Activated T-helper 1 cell treated with Interleukin-2 at 50 U/mL for 16 hours (primary cell): Measurements from ENCODE around the gene NET1.
"Not testable (repeated sequence)": the region's sequence is repeated elsewhere in the genome, so short reads cannot be mapped to it uniquely, and the experiment has no call there.

Source experiments
- DNase-seq: peaks from one replicate; pipeline ENCODE4 v3.0.0-alpha.2; 2020; ENCODE audit warnings: low read depth

The NET1 gene

DNA sequence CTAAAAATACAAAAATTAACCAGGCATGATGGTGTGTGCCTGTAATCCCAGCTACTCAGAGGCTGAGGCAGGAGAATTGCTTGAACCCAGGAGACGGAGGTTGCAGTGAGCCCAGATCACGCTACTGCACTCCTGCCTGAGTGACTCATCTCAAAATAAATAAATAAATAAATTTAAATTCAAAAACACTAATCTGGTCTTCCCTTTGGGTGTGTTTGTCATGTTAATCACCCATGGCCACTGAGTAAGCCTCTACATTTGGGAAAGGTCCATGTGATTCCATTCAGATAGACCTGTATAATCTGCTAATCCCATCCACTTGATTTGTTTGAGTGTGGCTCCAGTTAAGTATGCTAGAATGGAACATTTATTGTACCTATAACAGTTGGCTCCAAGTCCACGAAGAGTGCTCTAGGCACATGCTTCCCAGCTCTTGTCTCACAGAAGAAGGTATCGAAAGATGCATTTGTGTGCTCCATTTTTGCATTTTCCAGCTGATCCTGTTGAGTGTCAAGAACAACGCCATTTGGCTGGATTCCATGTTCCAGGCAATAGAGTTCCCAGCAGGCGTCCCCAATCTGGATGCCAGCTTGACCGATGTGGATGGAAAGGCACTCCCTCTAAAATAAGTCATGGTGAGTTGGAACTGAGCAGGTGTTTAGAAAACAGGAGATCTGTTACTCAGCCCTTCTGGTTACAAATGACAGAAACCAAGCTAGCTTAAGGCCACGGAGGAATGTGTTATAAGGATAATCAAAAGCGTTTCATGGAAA is 11.7 kb upstream of the NET1 start:
- DNase-seq, result no peak

DNA sequence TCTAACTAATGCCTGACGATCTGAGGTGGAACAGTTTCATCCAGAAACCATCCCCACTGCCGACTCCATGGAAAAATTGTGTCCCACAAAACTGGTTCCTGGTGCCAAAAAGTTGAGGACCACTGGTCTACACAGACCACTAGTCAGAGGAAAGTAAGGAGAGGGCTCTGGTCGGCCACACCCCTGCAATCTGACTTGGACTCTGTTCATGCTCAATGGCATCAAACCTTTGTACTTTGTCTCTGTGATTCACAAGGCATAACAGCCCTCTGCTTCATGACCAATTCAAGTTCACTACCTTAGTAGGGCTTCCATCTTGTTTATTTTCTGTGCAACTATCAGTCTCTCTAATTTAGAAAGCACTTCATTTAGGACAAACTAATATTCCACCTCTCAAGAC is 9.6 kb upstream of the NET1 start:
- DNase-seq, result no peak

DNA sequence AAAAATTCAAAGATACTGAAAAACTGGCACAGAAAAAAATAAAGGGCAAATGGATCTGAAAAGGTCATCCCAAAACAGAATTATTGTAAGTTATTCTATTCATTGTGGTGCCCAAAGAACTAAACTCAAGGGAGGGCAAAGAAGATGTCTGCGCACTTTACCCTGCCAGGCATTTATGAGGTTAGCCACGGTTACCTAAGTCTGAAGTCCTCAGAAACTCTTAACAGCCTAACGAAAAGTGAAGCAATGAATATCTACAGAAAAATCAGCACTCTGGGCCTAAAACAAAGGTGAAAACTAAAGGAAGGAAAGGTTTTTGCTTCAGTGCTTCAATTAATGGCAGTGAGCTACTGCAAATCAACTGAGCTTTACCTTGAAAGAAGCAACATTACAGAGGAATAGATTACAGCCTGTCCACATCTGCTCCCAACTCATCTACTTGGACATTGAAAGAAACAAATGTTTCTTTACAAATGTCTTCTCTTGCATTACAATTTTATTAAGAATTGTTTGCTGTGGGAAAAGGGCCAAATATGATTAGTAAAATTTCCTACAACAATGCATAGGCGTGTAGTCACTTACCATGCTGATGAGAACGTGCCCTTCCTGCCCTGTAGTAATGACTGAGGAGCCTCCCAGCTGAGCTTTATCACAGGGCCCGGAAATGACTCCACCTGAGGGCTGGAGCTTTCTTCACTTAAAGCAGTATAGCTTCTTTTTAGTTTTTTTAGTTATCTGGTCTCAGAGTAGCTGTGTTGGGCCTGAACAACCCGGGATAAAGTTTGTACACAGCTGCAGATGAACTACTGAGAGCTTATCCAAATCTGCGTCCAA is 7.9 kb upstream of the NET1 start, which contains the start of gene TUBAL3:
TSS of gene TUBAL3 (minus strand) at position 621 of the 834 bp plus-strand sequence. CDS start at position 585, 36 bp downstream.
- DNase-seq, result no peak

DNA sequence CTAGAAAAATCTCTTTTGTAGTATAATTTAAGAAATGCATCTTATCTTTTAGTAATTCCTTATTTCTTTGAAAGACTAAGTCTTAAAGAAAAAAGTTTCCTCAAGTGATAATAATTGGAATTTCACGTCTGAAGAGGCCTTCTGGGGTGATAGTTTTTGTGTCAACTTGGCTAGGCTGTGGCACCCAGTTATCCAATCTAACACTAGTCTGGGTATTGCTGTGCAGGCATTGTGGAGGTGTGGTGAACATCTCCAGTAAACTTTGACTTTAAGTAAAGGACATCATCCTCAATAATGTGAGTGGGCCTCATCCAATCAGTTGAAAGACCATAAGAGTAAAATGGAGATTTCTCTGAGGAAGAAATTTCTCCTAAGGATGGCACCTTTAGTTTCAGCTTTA is 5.4 kb upstream of the NET1 start:
- DNase-seq, result no peak

DNA sequence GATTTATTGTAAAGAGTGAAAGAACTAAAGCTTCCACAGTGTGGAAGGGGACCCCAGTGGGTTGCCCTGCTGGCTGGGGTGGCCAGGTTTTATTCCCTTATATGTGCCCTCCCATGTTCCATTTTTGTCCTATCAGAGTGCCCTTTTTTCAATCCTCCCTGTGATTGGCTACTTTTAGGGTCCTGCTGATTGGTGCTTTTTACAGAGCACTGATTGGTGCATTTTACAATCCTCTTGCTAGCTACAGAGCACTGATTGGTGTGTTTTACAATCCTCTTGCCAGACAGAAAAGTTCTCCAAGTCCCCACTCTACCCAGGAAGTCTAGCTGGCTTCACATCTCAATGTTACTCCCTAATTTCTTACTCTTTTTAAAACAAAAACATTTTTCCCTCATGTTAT is 1.6 kb upstream of the NET1 start:
- DNase-seq, result not testable (repeated sequence)

DNA sequence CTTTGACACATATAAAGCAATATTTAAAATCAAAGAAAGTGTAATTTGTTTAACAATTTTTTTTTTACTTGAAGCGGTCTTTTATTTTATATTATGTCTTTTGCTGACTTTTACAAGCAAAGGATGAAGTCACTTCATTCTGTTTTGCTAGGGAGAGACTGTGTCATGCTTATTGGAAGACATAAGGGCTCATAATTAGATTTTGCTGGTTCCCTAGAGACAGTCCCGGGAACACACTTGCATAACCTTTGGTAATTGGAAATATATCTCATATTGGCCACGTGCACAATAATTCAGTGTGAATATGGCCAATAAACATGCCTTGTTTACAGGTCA is 448 bp upstream of the NET1 start:
- DNase-seq, result no peak

DNA sequence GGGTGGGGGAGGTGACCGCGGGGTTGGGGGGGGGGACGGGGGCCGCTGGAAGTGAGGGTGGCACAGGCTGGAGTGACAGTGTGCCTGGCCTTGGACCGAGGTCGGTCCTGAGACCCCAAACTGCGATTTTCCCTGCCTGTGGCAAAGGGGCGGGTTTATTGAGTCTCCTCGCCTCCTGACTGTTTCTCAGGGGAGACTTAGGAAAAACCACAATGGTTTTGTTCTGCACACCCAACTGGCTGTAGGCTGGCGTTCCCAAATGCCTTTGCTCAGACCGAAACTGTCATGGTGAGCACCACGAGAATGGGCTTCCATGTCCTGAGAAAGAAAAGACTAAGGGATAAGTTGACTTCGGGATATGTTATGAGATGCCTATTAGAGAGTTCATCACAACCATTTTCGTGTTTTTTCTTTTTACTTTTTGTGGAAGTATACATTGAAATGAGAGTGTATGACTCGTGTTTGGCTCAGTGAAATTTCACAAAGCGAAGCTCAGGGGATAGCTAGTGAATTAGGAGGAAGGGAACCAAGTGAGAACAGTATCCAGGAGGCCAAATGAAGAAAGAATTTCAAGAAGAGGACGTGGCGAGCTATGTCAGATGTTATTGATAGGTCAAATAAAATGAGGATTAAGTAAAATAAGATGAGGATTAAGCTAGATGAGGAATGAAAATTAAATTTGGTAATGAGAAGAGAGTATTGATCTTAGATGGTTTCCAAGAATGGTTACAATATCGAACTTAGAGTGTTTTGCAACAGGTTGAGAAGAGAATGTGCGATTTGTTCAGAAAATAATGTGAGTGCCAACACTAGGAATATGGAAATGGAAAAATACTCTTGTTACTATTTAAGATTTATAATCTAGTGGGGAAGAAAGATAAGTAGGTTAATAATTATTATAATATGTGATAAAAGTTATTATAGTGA is 918 bp downstream of the NET1 start:
- no peak for DNase-seq

DNA sequence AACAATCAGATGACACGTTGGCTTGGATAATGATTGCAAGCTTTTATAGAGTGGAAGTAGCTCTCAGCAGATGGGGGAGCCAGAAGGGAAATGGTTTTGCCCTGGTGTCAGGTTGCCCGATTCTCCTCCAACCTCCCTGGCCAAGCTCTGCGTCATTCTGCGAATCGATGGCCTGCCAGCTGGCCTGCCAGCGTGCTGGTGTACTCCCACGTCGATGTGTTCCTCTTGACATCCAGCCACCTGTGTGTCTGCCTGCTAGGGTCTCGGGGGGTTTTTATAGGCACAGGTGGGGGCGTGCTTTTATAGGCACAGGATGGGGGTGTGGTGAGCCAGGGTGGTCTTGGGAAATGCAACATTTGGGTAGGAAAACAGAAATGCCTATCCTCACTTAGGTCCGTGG is 4.6 kb downstream of the NET1 start:
- no peak for DNase-seq

DNA sequence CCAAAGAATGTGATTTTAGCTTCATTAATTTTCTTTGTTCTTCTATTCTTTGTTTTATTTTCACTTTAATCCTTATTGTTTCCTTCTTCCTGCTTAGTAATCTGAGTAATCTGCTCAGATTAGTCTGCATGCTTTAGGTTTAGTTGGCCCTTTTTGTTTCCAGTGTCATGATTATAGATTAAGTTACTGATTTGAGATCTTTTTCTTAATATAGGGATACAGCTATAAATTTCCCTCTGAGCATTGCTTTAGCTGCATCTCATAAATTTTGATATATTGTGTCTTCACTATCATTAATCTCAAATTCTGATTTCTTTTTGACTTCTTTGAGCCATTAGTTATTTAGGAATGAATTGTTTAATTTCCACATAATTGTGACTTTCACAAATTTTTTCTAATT is 6.2 kb downstream of the NET1 start:
- no peak for DNase-seq

DNA sequence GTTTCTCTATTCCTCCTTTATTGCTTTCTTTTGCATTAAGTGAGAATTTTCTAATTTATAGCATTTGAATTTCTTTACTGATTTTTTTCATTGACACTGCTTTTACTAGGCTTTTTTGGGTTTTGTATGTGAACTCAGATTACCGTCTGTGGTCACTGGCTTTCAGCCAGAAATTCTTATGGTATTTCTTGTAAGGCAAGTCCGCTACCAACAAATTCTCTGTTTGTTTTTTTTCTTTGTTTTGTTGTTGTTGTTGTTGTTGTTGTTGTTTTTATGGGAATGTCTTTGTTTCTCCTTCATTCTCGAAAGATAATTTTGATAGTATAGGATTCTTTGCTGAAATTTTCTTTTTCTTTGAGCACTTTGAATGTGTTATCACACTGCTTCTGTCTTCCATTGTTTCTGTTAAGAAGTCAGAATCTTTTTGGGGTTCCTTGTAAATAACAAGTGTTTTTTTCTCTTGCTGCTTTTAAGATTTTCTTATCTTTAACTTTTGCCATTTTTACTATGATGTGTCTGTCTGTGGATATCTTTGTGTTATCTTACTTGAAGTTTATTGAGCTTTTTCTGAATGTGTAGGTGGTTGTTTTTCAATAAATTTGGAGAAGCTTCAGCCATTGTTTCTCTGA is 7.2 kb downstream of the NET1 start:
- DNase-seq, result no peak

DNA sequence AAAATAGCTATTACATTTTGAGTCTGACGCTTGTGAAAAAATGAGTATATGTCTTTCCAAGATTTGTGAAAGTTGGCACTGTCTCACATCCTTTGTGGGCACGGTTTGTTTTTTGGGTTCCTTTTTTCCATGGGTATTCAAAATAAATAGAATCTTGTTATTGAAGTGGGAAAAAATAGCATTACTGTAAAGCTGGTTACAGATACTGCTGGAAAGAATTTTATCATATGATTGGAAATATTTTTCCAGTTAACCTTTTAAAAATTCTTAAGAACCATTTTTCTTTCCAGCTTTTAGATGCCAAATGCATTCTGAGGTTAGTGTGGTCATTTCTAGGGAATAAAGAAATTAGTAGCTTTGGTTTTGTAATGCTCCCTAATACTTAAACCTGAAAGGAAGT is 11.4 kb downstream of the NET1 start:
- DNase-seq, result no peak

DNA sequence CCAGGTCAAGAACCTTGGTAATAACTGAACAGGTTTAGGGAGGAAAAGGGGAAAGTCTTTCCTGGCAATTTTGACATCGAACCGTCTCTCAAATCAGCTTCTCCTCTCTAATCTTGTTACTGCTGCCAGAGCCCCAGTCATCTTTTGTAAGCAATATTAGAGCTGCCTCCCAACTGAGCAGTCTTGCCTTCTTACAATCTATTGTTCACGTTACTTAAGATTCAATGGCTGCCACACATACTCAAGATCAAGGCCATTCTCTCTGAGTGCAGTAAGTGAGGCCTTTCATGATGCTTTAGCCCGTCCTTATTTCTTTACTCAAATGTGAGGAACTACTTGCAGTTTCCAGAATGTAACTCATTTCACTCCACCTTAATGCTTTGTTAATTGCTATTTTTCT is 12.4 kb downstream of the NET1 start:
- DNase-seq, result no peak

DNA sequence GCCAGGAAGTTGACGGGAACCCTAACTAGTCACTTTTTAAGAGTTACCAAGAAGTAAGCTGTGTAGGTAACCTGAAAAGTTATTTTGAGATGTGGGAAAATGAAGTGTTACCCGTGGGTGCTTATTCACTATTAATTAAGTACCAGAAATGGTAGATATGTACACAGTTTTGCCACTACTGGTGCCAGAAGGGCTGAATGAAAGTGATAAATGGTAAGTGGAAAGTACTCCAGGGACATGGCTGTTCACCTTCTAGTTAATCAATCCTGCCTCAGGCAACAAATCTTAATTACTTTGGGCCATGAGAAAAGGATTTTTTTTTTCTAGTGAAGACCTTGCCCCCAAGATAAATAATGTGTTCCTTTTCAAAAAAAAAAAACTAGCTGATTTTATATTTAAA is 15.8 kb downstream of the NET1 start:
- DNase-seq, result no peak

DNA sequence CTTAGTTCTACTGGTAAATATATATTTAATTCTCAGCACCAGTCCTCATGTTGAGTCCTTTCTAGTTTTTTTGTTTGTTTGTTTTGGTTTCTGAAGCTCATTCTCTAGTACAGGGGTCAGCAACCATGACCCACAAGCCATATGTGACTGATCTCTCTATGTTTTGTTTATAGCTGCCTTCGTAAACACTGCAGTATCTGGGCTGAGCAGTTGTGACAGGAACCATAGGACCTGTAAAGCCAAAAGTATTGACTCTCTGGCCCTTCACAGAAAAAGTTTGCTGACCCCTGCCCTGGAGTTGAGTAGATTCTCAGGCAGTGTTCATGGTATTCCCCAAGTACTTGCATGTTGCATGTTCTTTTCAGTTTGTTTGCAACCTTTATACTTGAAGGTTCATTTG is 20.8 kb downstream of the NET1 start:
- DNase-seq, result no peak

DNA sequence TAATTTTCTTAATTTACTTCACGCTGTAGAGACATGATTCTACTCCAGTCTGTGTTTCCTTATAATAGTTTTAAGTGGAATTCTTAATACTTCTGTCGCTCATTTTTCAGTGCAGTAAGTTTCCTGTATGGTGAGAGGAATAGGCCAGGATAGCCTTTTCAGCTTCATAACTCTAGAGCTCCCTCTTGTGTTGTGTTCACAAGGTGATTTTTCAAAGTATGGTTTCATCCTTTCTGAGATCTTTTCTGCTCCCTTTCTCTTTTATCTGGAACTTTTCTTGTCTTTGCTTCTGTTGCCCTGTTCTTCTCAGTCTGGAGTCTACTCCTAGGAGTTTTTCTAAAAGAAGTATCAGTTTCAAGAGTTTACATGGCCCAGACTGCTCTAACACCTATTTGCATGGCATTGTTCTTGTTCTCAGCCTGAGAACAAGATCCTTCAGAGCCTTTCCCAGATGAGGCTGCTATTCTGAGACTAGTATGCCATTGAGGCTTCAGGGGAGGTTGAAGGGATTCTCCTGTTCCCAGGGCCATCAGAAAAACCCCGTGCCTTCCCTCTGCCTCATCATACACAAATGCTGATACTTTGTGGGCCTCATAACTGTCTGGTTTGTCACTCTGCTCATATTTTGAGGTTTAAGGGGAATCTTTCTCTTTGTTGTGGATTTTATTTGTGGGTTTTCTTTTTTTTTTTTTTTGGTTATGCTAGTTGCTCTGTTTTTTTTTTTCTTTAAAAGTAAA is 21.8 kb downstream of the NET1 start:
- DNase-seq, result no peak

DNA sequence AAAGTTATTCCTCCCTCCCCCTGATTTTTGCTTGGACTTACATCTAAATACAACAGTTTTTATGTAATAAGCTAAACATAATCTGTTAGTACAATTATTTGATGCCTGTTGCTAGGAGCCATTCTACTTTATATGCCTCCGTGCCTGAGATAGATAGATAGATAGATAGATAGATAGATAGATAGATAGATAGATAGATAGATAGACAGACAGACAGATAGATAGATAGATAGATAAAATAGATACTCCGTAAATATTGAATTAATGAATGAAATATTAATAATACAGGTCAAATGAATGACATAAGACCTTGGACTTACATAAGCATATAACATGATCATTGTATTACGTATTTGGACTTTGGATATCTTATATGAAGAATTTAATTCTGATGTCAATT is 23.0 kb downstream of the NET1 start:
- DNase-seq, result no peak

DNA sequence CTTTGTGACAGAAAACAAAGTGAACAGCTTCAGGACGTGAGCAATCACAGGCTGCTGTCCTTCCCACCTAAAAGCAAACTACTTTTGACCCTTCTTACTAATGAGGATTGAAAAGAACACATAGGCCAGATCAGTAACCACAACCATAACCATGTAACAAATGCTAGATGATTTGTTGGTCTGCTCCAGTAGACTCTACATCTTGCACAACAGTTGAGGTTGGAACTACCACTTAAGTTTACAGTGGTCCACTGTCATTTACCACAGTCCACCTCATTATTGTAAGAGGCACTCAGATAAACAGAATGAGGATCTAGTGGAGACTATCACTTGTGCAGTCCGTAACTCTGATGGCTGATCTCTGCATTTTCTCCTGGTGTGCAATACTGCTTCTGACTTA is 27.8 kb downstream of the NET1 start:
- no peak for DNase-seq

DNA sequence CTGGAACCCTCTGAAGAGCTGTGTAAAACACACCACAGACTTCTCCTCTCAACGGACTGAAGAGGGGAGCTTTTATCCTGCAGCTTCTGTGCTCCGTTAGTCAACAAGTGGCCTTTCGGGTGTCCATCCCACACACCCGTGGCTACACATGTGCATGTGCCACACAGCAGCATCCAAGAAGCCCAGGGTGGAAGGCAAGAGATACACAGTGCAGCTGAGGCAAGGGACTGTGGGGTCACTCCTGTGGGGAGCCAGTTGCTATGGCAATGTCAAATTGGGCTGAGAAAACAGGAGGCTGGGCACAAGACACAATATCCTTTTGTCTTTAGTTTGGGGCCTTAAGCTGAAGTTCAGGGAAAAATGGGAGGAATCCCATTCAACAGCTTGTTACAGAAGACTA is 28.7 kb downstream of the NET1 start:
- DNase-seq, result no peak

DNA sequence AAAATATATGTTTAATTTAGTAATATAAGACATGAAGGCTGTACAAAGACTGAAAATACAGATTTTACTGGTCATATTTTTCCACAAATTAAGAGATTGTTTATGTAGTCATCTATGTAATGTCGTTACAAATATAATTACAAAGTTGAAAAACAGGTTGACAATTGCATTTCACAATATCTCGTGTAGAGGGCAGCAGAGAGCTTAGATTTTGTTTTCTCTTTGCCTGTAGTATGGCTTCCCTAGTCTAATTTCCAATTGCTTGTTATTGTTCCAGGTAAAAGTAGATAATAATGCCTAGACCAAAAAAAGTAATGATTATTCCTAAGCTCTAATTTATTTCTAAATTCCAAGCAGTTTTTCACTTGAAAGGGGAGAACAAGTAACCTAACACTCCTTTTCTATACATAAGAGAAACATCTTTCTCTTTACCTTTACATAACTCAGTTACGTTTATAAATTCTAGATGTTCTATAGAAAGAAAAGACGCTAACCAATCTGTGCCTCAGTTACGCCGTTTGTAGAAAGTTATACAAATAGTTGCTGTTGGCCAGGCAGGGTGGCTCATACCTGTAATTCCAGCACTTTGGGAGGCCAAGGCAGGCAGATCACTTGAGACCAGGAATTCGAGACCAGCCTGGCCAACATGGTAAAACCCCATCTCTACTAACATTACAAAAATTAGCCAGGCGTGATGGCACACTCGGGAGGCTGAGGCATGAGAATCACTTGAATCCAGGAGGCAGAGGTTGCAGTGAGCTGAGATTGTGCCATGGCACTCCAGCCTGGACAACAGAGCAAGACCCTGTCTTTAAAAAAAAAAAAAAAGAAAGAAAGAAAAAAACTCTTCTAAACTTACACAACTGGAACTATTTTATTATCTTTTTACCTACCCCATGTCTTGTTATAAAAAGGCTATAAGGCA is 30.0 kb downstream of the NET1 start:
- no peak for DNase-seq

DNA sequence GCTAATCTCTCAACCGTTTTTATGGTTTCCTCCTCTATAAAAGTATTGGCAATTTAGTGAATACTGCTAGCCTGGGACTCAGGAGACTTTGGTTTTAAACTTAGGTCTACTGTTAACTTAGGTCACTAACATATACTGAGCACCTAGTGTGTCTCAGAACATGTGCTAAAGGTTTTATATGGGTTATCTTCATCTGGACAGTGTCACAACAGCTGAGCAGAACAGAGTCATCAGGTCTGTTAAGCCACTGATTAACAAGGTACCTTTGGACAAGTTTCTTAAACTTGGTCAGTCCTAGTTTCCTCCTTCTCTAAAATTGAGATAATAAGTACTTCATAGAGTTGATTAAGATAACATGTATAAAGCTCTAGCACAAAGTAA is 30.6 kb downstream of the NET1 start:
- no peak for DNase-seq
